Body of pancreas (tissue), 4 donors: ENCODE data around the gene OAS1. TPM values are rescaled to one million over a fixed set of nuclear protein-coding genes. Genes with fewer than 3 reads are reported as not detected.

Source experiments
- ATAC-seq: fragments of 150-250 bp; one replicate; pipeline ENCODE4 v1.9.1; 2016
- DNase-seq, 4 donors: peaks; one replicate each; pipeline ENCODE4 v3.0.0-alpha.2; 2019
- H3K27ac ChIP-seq, 4 donors: fragments of 200-600 bp; sonication (generic); 1 replicate in 3 of 4; 2 replicates in 1 of 4; pipeline versions ENCODE4 v1.5.1 to v1.6.1; 2016 to 2019; ENCODE audit warnings: mild to moderate bottlenecking in 1 of 4, mixed read lengths in 1 of 4, moderate library complexity in 1 of 4
- H3K27me3 ChIP-seq, 2 donors: fragments of 200-600 bp; sonication (generic); one replicate each; pipeline ENCODE4 v1.6.0; 2016; ENCODE audit warnings: mild to moderate bottlenecking in 1 of 2
- H3K36me3 ChIP-seq, 2 donors: fragments of 200-600 bp; sonication (generic); replicated peaks in 1 of 2; 2 replicates each; pipeline ENCODE4 v1.5.1; 2016; ENCODE audit warnings: low read depth in 2 of 2; ENCODE audit not compliant: insufficient read depth in 1 of 2
- H3K4me1 ChIP-seq: fragments of 200-600 bp; sonication (generic); one replicate; pipeline ENCODE4 v1.6.0; 2016
- H3K4me3 ChIP-seq, 2 donors: fragments of 200-600 bp; sonication (generic); 1 replicate in 1 of 2; 2 replicates in 1 of 2; pipeline ENCODE4 v1.5.1; 2016 to 2019
- H3K9me3 ChIP-seq, 3 donors: fragments of 200-600 bp; sonication (generic); 1 replicate in 2 of 3; 2 replicates in 1 of 3; pipeline ENCODE4 v1.5.1; 2016
- CTCF ChIP-seq, 7 experiments: fragments of 450-650 bp in 4 of 7; fragments of 200-600 bp in 3 of 7; sonication (generic) in 3 of 7; IDR thresholded peaks; one replicate each; pipeline ENCODE4 v1.5.1; 2016 to 2019; ENCODE audit warnings: antibody characterized with exemption in 7 of 7
- POLR2A ChIP-seq, 3 donors: fragments of 450-650 bp; IDR thresholded peaks; one replicate each; pipeline ENCODE4 v1.6.1; 2016; ENCODE audit warnings: antibody characterized with exemption in 3 of 3, mild to moderate bottlenecking in 2 of 3
- WGBS, 2 donors: methylation state at CpG; one replicate each; pipeline ENCODE4 v1.1.5; 2017; 5-methylcytosine and 5-hydroxymethylcytosine counted together
- intact Hi-C: fragments of 100-400 bp; cut with DNase I; formaldehyde crosslinking; loops from one replicate; pipeline ENCODE4 v1.15.1; 2023
- total RNA-seq, 2 donors: library from RNA; depleted of rRNA; stranded (reverse); fragments of >200 nt; gene quantifications; one replicate each; pipeline ENCODE4 v1.1.0, GENCODE V29; 2016

The OAS1 gene
- total RNA-seq, 2 donors from 2014 or later: 4.3 to 7.8 TPM

GRCh38 chr12:112891093-112892024 lies 15.4 kb upstream of the OAS1 start:
- TF ChIP-seq POLR2A (IDR thresholded peaks at IDR 0.05) (no peak), CTCF (IDR thresholded peaks at IDR 0.05) (no peak)
- H3K36me3 ChIP-seq: no peaks in the 10 kb centered on the region
- ATAC-seq (no peak), DNase-seq (peak in 3 of 4 donors; percentile 7 to 22 (median 15))
- H3K27me3 ChIP-seq: no peaks in the 10 kb centered on the region
- no peaks in the 10 kb centered on the region for H3K4me1 ChIP-seq
- no peak overlapping the region for H3K27ac ChIP-seq
- intact Hi-C loops: loop anchor here (10.0 kb wide), 1 partner anchor 143 kb away; no protein-coding TSS in a partner anchor
- no peaks in the 10 kb centered on the region for H3K9me3 ChIP-seq
- no peak overlapping the region for H3K4me3 ChIP-seq
- 63 to 72% methylated on average over 4 to 6 of the region's 6 CpGs for WGBS, 2 donors

GRCh38 chr12:112892856-112893255 lies 13.9 kb upstream of the OAS1 start:
- no peak overlapping the region for H3K4me3 ChIP-seq
- no peak for DNase-seq
- no peaks in the 10 kb centered on the region for H3K36me3 ChIP-seq
- H3K27me3 ChIP-seq: no peaks in the 10 kb centered on the region
- no peak overlapping the region for H3K27ac ChIP-seq
- no peak for ATAC-seq
- no peaks in the 10 kb centered on the region for H3K9me3 ChIP-seq
- intact Hi-C loops: loop anchor here (10.0 kb wide), 1 partner anchor 142 kb away; no protein-coding TSS in a partner anchor
- WGBS, 2 donors: 43 to 68% methylated on average over 2 of the region's 2 CpGs
- no peaks in the 10 kb centered on the region for H3K4me1 ChIP-seq
- TF ChIP-seq POLR2A (IDR thresholded peaks at IDR 0.05) (no peak), CTCF (IDR thresholded peaks at IDR 0.05) (no peak)

GRCh38 chr12:112894128-112894527 lies 12.6 kb upstream of the OAS1 start:
- H3K36me3 ChIP-seq: no peaks in the 10 kb centered on the region
- no peaks in the 10 kb centered on the region for H3K9me3 ChIP-seq
- no peak overlapping the region for H3K4me3 ChIP-seq
- H3K4me1 ChIP-seq: no peaks in the 10 kb centered on the region
- H3K27ac ChIP-seq: no peak overlapping the region
- intact Hi-C loops: loop anchor here (10.0 kb wide), 1 partner anchor 141 kb away; no protein-coding TSS in a partner anchor
- no peak for TF ChIP-seq CTCF (IDR thresholded peaks at IDR 0.05)
- TF ChIP-seq POLR2A (IDR thresholded peaks at IDR 0.05): no peak
- no peak for ATAC-seq
- DNase-seq: no peak
- no peaks in the 10 kb centered on the region for H3K27me3 ChIP-seq

GRCh38 chr12:112898380-112898779 lies 8.4 kb upstream of the OAS1 start:
- no peak for TF ChIP-seq POLR2A (IDR thresholded peaks at IDR 0.05)
- TF ChIP-seq CTCF (IDR thresholded peaks at IDR 0.05): no peak
- Histone ChIP-seq H3K4me1 (no peaks in the 10 kb centered on the region), H3K4me3 (no peak overlapping the region), H3K9me3 (no peaks in the 10 kb centered on the region), H3K36me3 (no peaks in the 10 kb centered on the region), H3K27ac (no peak overlapping the region), H3K27me3 (no peaks in the 10 kb centered on the region)
- intact Hi-C loops: loop anchor here (10.0 kb wide), 1 partner anchor 136 kb away; no protein-coding TSS in a partner anchor
- DNase-seq (no peak), ATAC-seq (no peak)
- 65 to 69% methylated on average over 6 of the region's 6 CpGs for WGBS, 2 donors
